ENCODE measurements around the gene RIT1.

RIT1 gene

GRCh38 chr1:155933591-155934096 lies 22.5 kb upstream of the RIT1 start:
- H3K79me2 ChIP-seq (ENCODE audit: insufficient read depth, low read length): peaks cover 54% of the 10 kb centered on the region
- H3F3A ChIP-seq (ENCODE audit: low read depth): no peaks in the 10 kb centered on the region
- H3K9me2 ChIP-seq (replicated peaks; ENCODE audit: low read depth, low read length): no peaks in the 10 kb centered on the region
- H4K20me1 ChIP-seq (ENCODE audit: insufficient read depth, low read length, poor library complexity, severe bottlenecking): peaks cover 50% of the 10 kb centered on the region
- peak overlapping the region; percentile 94 for H3K4me3 ChIP-seq (ENCODE audit: low read length, poor library complexity, severe bottlenecking)
- H2AFZ ChIP-seq (ENCODE audit: low read length): peak overlapping the region; percentile 47
- no peaks in the 10 kb centered on the region for H3K9me3 ChIP-seq (ENCODE audit: insufficient read depth, low read depth, low read length)
- peak overlapping the region; percentile 88 for H3K4me2 ChIP-seq (ENCODE audit: low read depth, low read length, poor library complexity, severe bottlenecking)
- H3K36me3 ChIP-seq (ENCODE audit: insufficient read depth, low read length): peaks cover 9% of the 10 kb centered on the region
- TF ChIP-seq, protein P1, sequence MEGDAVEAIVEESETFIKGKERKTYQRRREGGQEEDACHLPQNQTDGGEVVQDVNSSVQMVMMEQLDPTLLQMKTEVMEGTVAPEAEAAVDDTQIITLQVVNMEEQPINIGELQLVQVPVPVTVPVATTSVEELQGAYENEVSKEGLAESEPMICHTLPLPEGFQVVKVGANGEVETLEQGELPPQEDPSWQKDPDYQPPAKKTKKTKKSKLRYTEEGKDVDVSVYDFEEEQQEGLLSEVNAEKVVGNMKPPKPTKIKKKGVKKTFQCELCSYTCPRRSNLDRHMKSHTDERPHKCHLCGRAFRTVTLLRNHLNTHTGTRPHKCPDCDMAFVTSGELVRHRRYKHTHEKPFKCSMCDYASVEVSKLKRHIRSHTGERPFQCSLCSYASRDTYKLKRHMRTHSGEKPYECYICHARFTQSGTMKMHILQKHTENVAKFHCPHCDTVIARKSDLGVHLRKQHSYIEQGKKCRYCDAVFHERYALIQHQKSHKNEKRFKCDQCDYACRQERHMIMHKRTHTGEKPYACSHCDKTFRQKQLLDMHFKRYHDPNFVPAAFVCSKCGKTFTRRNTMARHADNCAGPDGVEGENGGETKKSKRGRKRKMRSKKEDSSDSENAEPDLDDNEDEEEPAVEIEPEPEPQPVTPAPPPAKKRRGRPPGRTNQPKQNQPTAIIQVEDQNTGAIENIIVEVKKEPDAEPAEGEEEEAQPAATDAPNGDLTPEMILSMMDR (conservative IDR thresholded peaks at IDR 0.05; ENCODE audit: low read length): no peak
- TF ChIP-seq EZH2phosphoT487 (IDR thresholded peaks at IDR 0.05; ENCODE audit: borderline replicate concordance): no peak
- peak overlapping the region; percentile 97 for H3K9ac ChIP-seq (ENCODE audit: low read depth, low read length, poor library complexity, severe bottlenecking)
- peaks cover 32% of the 10 kb centered on the region for H3K4me1 ChIP-seq (ENCODE audit: insufficient read depth, low read length, poor library complexity, severe bottlenecking)
- H3K27me3 ChIP-seq (ENCODE audit: insufficient read depth, low read length, poor library complexity, severe bottlenecking): no peaks in the 10 kb centered on the region

DNA sequence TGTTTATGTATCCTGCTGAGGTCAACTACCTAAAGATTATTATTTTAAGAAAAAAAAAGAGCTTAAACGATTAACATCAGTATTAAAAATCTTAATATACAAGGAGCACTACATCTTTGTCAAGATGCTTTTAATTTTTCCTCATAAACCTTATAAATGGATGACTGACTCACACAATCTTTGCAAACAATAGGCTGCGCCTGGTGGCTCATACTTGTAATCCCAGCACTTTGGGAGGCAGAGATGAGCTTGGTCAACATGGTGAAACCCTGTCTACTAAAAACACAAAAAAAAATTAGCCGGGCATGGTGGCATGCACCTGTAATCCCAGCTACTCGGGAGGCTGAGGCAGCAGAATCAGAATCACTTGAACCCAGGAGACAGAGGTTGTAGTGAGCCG lies 21.3 kb upstream of the RIT1 start:
- Histone ChIP-seq H3K4me3 (ENCODE audit: low read length, poor library complexity, severe bottlenecking) (peak overlapping the region; percentile 94), H3K36me3 (ENCODE audit: insufficient read depth, low read length) (peaks cover 18% of the 10 kb centered on the region), H3K9me2 (replicated peaks; ENCODE audit: low read depth, low read length) (no peaks in the 10 kb centered on the region), H3K9me3 (ENCODE audit: insufficient read depth, low read depth, low read length) (no peaks in the 10 kb centered on the region), H3K4me2 (ENCODE audit: low read depth, low read length, poor library complexity, severe bottlenecking) (peak overlapping the region; percentile 88), H2AFZ (ENCODE audit: low read length) (no peak overlapping the region), H3K9ac (ENCODE audit: low read depth, low read length, poor library complexity, severe bottlenecking) (peak overlapping the region; percentile 97), H3K4me1 (ENCODE audit: insufficient read depth, low read length, poor library complexity, severe bottlenecking) (peaks cover 32% of the 10 kb centered on the region), H3K79me2 (ENCODE audit: insufficient read depth, low read length) (peaks cover 65% of the 10 kb centered on the region), H3K27me3 (ENCODE audit: insufficient read depth, low read length, poor library complexity, severe bottlenecking) (no peaks in the 10 kb centered on the region), H3F3A (ENCODE audit: low read depth) (no peaks in the 10 kb centered on the region), H4K20me1 (ENCODE audit: insufficient read depth, low read length, poor library complexity, severe bottlenecking) (peaks cover 60% of the 10 kb centered on the region)
- TF ChIP-seq, protein P1 (conservative IDR thresholded peaks at IDR 0.05; ENCODE audit: low read length): no peak
- TF ChIP-seq EZH2phosphoT487 (IDR thresholded peaks at IDR 0.05; ENCODE audit: borderline replicate concordance): no peak

- peaks cover 32% of the 10 kb centered on the region for H3K4me1 ChIP-seq (ENCODE audit: insufficient read depth, low read length, poor library complexity, severe bottlenecking)
- peak overlapping the region; percentile 88 for H3K4me2 ChIP-seq (ENCODE audit: low read depth, low read length, poor library complexity, severe bottlenecking)
- peak overlapping the region; percentile 94 for H3K4me3 ChIP-seq (ENCODE audit: low read length, poor library complexity, severe bottlenecking)
- no peaks in the 10 kb centered on the region for H3K9me3 ChIP-seq (ENCODE audit: insufficient read depth, low read depth, low read length)
- H3K27me3 ChIP-seq (ENCODE audit: insufficient read depth, low read length, poor library complexity, severe bottlenecking): no peaks in the 10 kb centered on the region
- H3F3A ChIP-seq (ENCODE audit: low read depth): no peaks in the 10 kb centered on the region
- no peak overlapping the region for H2AFZ ChIP-seq (ENCODE audit: low read length)
- no peak for TF ChIP-seq EZH2phosphoT487 (IDR thresholded peaks at IDR 0.05; ENCODE audit: borderline replicate concordance)
- TF ChIP-seq, protein P1 (conservative IDR thresholded peaks at IDR 0.05; ENCODE audit: low read length): no peak
- H3K9me2 ChIP-seq (replicated peaks; ENCODE audit: low read depth, low read length): no peaks in the 10 kb centered on the region
- peaks cover 69% of the 10 kb centered on the region for H3K79me2 ChIP-seq (ENCODE audit: insufficient read depth, low read length)
- H3K36me3 ChIP-seq (ENCODE audit: insufficient read depth, low read length): peaks cover 22% of the 10 kb centered on the region
- peaks cover 60% of the 10 kb centered on the region for H4K20me1 ChIP-seq (ENCODE audit: insufficient read depth, low read length, poor library complexity, severe bottlenecking)
- H3K9ac ChIP-seq (ENCODE audit: low read depth, low read length, poor library complexity, severe bottlenecking): peak overlapping the region; percentile 97
These were observed 20.9 kb upstream of the RIT1 start for GRCh38 chr1:155932081-155932480.
